Activated CD4-positive, alpha-beta memory T cell treated with anti-CD3 and anti-CD28 coated beads for 36 hours (primary cell): ENCODE measurements around the gene STK16. TPM values are rescaled to one million over a fixed set of nuclear protein-coding genes. Genes with fewer than 3 reads are reported as not detected.
"Not testable (repeated sequence)": the region's sequence is repeated elsewhere in the genome, so short reads cannot be mapped to it uniquely, and the experiment has no call there.

ENCODE experiments used
- CTCF ChIA-PET: fragments of 350-600 bp; sonication (Branson Sonifier 250); formaldehyde crosslinking; loops from one replicate; lab custom pipeline; 2021; ENCODE audit warnings: antibody characterized with exemption, inconsistent platforms; lab: Charles Lee
- POLR2A ChIA-PET: fragments of 350-600 bp; sonication (Branson Sonifier 250); formaldehyde crosslinking; loops from one replicate; lab custom pipeline; 2021; ENCODE audit warnings: antibody characterized with exemption; lab: Charles Lee
- DNase-seq: peaks from one replicate; pipeline ENCODE4 v3.0.0-alpha.2; 2020
- H3K27ac Mint-ChIP-seq: one replicate; pipeline ENCODE4 v1.8.0; 2021; ENCODE audit warnings: mixed read lengths
- H3K27me3 Mint-ChIP-seq: one replicate; pipeline ENCODE4 v1.8.0; 2021; ENCODE audit warnings: mixed read lengths
- H3K36me3 Mint-ChIP-seq: one replicate; pipeline ENCODE4 v1.8.0; 2021; ENCODE audit warnings: mixed read lengths
- H3K4me1 Mint-ChIP-seq: one replicate; pipeline ENCODE4 v1.8.0; 2021; ENCODE audit warnings: low read depth, mixed read lengths
- H3K4me3 Mint-ChIP-seq: one replicate; pipeline ENCODE4 v1.8.0; 2021; ENCODE audit warnings: mild to moderate bottlenecking, mixed read lengths
- H3K9me3 Mint-ChIP-seq: one replicate; pipeline ENCODE4 v1.8.0; 2021; ENCODE audit warnings: mixed read lengths
- intact Hi-C: fragments of 100-400 bp; cut with micrococcal nuclease; formaldehyde crosslinking; loops from one replicate; pipeline ENCODE4 v1.15.1; 2023
- total RNA-seq, 2 experiments: library from RNA; stranded (reverse); gene quantifications; one replicate each; pipeline ENCODE4 v1.2.3, GENCODE V29; 2021

STK16 gene
- total RNA-seq, 2 experiments from 2014 or later = 37.1 to 37.8 TPM

DNA sequence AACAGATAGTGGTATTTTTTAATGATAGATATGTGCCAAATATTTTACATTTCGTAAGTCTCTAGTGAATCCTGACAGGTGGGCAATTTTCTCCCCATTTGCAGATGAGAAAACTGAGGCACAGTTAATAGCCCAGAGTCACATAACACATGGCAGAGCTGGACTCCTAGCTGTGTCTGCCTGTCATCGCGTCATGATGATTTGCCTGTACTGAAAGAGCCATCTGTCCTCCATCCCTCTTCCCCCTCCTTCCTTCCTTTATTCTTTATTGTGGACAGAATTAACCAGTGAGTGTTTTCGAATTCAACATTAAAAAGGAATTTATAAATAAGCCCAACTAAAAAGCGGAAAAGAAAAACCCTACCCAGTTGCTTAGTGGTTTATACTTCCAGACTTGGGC, 37.1 kb downstream of the STK16 start:
- Mint-ChIP-seq H3K4me1 (peaks cover 40% of the 10 kb centered on the region), H3K27me3 (no peaks in the 10 kb centered on the region), H3K36me3 (peaks cover 27% of the 10 kb centered on the region), H3K4me3 (no peak overlapping the region), H3K27ac (no peak overlapping the region), H3K9me3 (no peaks in the 10 kb centered on the region)
- DNase-seq = no peak
- intact Hi-C loops = no loop called here
- ChIA-PET CTCF (interaction anchor here (0.9 to 14.1 kb wide), 2 partner anchors 11 to 16 kb away, joined by 4 to 252 read pairs; no protein-coding TSS in a partner anchor), POLR2A (interaction anchor here (0.9 to 6.5 kb wide), 4 partner anchors 12 to 53 kb away, joined by 3 to 85 read pairs (median 10); partner anchors contain the start of genes ANKZF1, ATG9A, TUBA4A and TUBA4B)

DNA sequence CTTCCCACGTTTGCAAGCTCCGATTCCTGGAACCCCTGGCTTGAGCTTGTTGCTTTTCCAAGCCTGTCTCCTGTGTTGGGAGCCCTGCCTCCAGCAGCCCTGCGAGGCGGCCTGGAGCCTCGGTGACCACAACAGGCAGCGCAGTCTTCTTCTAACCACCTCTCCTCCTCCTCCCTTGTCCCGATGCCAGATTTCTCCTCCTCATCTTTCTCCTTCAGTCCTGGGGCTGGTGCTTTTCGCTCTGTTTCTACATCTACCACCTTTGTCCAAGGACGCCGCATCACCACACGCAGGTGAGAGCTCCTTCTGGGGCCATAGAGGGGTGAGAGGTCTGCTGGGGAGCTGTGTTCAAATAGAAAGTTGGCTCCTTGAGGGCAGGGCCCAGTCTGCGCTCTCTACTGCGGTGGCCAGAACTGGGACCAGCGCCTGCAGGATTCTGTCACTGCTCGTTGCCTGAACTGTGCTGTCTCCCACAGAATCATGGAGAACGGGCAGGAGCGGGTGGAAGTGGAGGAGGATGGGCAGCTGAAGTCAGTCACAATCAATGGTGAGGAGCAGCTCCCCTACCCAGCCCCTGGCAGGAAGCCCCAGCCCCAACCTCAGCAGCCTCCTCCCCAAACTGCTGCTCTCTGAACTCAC, 37.8 kb downstream of the STK16 start:
- Mint-ChIP-seq H3K4me3 (no peak overlapping the region), H3K27ac (no peak overlapping the region), H3K27me3 (no peaks in the 10 kb centered on the region), H3K4me1 (peaks cover 33% of the 10 kb centered on the region), H3K36me3 (peaks cover 27% of the 10 kb centered on the region), H3K9me3 (no peaks in the 10 kb centered on the region)
- POLR2A ChIA-PET = interaction anchor here (4.0 to 6.5 kb wide), 2 partner anchors 11 to 30 kb away, joined by 13 to 85 read pairs; partner anchors contain the start of genes TUBA4A and TUBA4B
- intact Hi-C loops = no loop called here
- no peak for DNase-seq
- CTCF ChIA-PET = interaction anchor here (0.9 to 14.1 kb wide), 3 partner anchors 10 to 16 kb away, joined by 3 to 252 read pairs (median 4); no protein-coding TSS in a partner anchor

DNA sequence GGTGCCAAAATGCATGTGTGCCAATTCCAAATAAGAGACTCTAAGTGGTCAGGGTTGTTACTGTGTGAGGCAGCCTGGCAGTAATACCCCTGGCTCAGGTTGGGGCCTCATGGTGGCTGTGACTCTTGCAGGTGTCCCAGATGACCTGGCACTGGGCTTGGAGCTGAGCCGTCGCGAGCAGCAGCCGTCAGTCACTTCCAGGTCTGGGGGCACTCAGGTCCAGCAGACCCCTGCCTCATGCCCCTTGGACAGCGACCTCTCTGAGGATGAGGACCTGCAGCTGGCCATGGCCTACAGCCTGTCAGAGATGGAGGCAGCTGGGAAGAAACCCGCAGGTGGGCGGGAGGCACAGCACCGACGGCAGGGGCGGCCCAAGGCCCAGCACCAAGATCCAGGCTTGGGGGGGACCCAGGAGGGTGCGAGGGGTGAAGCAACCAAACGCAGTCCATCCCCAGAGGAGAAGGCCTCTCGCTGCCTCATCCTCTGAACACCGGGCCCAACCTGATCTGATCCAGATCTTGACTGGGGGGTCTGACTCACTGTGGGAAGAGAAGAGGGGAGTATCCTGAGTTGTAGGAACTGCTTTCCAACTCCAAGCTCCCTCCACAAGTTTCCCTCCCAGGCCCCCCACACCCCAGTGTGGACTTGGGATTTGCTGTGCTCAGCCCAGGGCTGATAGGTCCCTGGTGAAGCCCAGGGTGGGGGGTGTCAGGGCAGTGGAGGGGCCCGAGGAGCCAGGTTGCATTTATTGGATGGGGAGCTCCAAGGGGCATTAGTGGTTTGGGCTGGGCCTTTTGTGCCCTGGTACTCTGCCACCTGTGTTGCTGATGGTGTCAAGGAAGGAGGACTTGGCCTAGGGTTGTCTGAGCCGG, 39.5 kb downstream of the STK16 start:
- Mint-ChIP-seq H3K36me3 (peaks cover 27% of the 10 kb centered on the region), H3K27me3 (no peaks in the 10 kb centered on the region), H3K27ac (no peak overlapping the region), H3K4me1 (peaks cover 23% of the 10 kb centered on the region), H3K4me3 (no peak overlapping the region), H3K9me3 (no peaks in the 10 kb centered on the region)
- POLR2A ChIA-PET = interaction anchor here (4.0 kb wide), 1 partner anchor 10 kb away, joined by 13 read pairs; no protein-coding TSS in a partner anchor
- intact Hi-C loops = no loop called here
- no peak for DNase-seq
- CTCF ChIA-PET = interaction anchor here (1.2 to 14.1 kb wide), 2 partner anchors 9 to 14 kb away, joined by 3 to 252 read pairs; no protein-coding TSS in a partner anchor

DNA sequence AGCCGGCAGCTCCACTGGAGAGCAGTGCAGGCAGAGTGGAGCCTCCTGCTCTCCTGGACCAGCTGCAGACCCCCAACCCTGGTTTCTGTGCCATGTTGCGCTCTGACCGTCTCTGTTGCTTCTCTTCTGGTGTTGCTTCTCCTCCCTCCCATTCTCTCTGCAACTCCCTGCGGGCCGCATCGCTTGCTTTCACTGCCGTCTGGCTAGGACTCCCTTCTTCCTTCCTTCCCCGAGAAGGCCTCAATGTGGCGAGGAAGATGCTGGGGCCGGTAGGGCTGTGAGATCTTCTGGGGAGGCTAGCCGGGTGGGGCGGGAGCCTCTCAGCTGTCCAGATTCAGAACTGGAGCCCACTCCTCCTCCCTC, 40.1 kb downstream of the STK16 start:
- intact Hi-C loops = no loop called here
- Mint-ChIP-seq H3K27me3 (no peaks in the 10 kb centered on the region), H3K36me3 (peaks cover 27% of the 10 kb centered on the region), H3K9me3 (no peaks in the 10 kb centered on the region), H3K27ac (no peak overlapping the region), H3K4me3 (no peak overlapping the region), H3K4me1 (peaks cover 17% of the 10 kb centered on the region)
- ChIA-PET POLR2A (interaction anchor here (4.0 kb wide), 1 partner anchor 9 kb away, joined by 13 read pairs; no protein-coding TSS in a partner anchor), CTCF (interaction anchor here (14.1 kb wide), 1 partner anchor 8 kb away, joined by 252 read pairs; no protein-coding TSS in a partner anchor)
- DNase-seq = no peak

DNA sequence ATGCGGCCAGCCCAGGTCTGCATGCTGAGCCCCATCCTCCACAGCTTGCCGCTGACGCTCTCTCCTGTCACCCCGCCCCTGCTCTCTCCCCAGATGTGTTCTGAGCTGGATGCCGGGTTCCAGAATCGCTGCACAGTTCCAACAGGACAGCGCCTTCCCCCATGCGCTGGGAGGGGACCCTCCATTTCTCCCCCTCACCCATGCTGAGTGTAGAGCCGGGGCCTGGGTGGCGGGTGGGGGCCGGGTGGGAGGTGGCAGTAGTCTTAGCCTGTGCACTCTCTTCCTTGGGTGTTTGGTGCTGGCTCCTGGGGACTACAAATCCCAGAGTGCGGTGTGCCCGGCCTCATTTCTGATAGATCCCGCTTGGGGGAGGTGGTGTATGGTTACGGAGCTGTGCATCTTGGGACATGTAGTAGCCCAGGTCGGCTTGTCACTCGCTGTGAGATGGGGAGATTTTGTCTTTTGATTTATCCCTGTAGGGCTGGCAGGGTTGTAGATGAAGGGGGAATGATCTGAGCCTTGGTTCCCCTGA, 40.7 kb downstream of the STK16 start:
- Mint-ChIP-seq H3K27ac (no peak overlapping the region), H3K36me3 (peaks cover 25% of the 10 kb centered on the region), H3K27me3 (no peaks in the 10 kb centered on the region), H3K9me3 (no peaks in the 10 kb centered on the region), H3K4me1 (peaks cover 11% of the 10 kb centered on the region), H3K4me3 (no peak overlapping the region)
- DNase-seq = no peak
- ChIA-PET CTCF (interaction anchor here (14.1 kb wide), 1 partner anchor 7 kb away, joined by 252 read pairs; no protein-coding TSS in a partner anchor), POLR2A (interaction anchor here (4.0 kb wide), 1 partner anchor 8 kb away, joined by 13 read pairs; no protein-coding TSS in a partner anchor)
- intact Hi-C loops = no loop called here

DNA sequence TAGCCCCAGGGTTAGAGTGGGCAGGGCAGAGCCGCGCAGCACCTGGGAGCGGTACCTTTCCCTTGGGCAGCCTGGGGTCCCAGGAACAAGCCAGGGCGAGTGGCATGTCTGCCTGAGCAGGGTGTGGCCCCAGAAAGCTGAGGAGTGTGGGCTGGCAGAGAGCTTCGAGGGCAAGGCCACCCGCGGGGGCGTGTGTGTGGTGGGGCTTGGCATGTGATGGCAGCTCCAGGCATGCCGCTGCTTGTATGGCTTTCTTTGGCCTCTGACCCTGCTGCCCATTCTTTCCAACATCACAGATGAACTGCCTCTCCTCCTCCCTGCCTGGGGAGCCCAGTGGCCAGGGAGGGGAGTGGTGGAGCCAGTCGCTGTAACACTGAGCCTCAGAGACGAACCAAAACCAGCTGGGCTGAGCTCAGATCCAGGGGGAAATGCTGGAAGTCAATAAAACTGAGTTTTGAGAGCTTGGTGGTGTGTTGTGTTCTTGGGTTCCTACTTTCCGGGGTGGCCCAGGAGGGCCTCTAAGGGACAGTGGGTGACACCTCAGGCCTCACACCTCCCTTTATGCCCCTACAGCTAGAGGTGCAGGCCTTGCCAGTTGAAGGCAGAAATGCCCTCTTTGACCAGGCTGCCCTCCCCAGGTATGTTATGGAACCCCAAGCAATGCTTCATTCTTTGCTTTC, 41.3 kb downstream of the STK16 start:
- Mint-ChIP-seq H3K9me3 (no peaks in the 10 kb centered on the region), H3K4me1 (peaks cover 4% of the 10 kb centered on the region), H3K36me3 (peaks cover 19% of the 10 kb centered on the region), H3K4me3 (no peak overlapping the region), H3K27ac (no peak overlapping the region), H3K27me3 (no peaks in the 10 kb centered on the region)
- intact Hi-C loops = no loop called here
- POLR2A ChIA-PET = interaction anchor here (4.0 kb wide), 1 partner anchor 8 kb away, joined by 13 read pairs; no protein-coding TSS in a partner anchor
- no peak for DNase-seq
- CTCF ChIA-PET = interaction anchor here (0.7 to 14.1 kb wide), 3 partner anchors 7 to 295 kb away, joined by 3 to 252 read pairs (median 4); no protein-coding TSS in a partner anchor

DNA sequence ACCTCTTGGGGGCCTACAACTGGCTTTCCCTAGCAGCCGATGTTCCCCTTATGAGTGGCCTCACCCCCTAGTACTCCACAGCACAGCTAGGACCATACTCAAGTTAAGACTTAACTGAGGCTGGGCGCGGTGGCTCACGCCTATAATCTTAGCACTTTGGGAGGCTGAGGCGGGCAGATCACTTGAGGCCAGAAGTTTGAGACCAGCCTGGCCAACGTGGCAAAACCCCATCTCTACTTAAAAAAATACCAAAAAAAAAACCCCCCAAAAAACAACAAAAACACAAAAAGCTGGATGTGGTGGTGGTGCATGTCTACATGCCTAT, 41.8 kb downstream of the STK16 start:
- H3K4me1 Mint-ChIP-seq, H3K9me3 Mint-ChIP-seq, H3K27me3 Mint-ChIP-seq, H3K27ac Mint-ChIP-seq, DNase-seq, H3K4me3 Mint-ChIP-seq, POLR2A ChIA-PET, intact Hi-C loops: not testable (repeated sequence)
- peaks cover 18% of the 10 kb centered on the region for H3K36me3 Mint-ChIP-seq
- CTCF ChIA-PET = interaction anchor here (0.7 to 14.1 kb wide), 3 partner anchors 6 to 295 kb away, joined by 3 to 252 read pairs (median 4); no protein-coding TSS in a partner anchor

DNA sequence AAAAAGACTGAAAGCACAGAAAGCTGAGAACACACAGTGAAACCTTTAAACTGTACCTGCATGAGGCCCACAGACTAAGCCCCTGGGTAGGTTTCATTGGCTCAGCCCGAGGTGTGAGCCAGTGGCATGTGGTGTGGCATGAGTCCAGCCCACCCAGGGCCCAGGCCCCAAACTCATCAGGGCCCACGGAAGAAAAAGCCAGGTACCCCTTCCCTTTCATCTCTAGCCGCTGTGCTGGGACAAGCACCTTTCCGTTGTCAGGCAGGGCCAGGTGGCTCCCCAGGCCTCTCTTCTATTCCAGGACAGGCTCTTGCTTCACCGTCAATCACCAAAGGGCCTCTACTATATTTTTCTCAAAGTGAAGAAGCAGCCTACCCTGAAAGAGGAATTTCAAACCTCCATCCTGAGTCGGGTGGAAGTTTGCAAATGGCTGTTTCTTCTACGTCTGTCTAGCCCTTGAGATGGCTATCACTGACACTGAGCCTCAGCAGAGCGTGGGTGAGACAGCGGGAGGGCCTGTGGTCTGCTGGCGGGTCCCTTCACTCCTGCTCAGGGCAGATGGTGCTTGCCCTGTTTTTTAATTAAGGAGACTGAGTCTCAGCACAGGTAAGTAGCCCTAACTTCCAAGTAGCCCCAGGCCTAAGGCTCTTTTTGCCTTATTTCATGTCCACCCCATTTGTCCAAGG, 42.4 kb downstream of the STK16 start:
- intact Hi-C loops = no loop called here
- ChIA-PET CTCF (interaction anchor here (1.0 kb wide), 1 partner anchor 215 kb away, joined by 4 read pairs; no protein-coding TSS in a partner anchor), POLR2A (no interaction called here)
- peaks cover 4% of the 10 kb centered on the region for H3K4me1 Mint-ChIP-seq
- H3K9me3 Mint-ChIP-seq = no peaks in the 10 kb centered on the region
- peaks cover 14% of the 10 kb centered on the region for H3K36me3 Mint-ChIP-seq
- H3K27ac Mint-ChIP-seq = peak overlapping the region; percentile 3
- no peak for DNase-seq
- H3K27me3 Mint-ChIP-seq = no peaks in the 10 kb centered on the region
- no peak overlapping the region for H3K4me3 Mint-ChIP-seq

DNA sequence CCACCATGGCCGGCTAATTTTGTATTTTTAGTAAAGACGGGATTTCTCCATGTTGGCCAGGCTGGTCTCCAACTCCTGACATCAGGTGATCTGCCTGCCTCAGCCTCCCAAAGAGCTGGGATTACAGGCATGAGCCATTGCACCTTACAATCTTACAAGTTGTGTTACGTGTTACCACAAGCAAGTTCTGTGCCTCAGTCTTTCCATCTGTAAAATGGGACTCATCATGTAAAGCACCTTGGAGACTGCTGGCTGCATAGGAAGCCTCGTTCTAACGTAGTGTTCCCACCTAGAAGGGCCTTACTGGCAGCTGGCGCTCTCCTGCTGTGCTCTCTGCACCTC, 43.9 kb downstream of the STK16 start:
- intact Hi-C loops = no loop called here
- CTCF ChIA-PET = interaction anchor here (0.6 kb wide), 1 partner anchor 59 kb away, joined by 3 read pairs; the partner anchor contains the start of gene ANKZF1
- POLR2A ChIA-PET = no interaction called here
- Mint-ChIP-seq H3K36me3 (peaks cover 3% of the 10 kb centered on the region), H3K4me3 (no peak overlapping the region), H3K4me1 (peaks cover under 1% of the 10 kb centered on the region), H3K27ac (no peak overlapping the region), H3K9me3 (no peaks in the 10 kb centered on the region), H3K27me3 (no peaks in the 10 kb centered on the region)
- no peak for DNase-seq

DNA sequence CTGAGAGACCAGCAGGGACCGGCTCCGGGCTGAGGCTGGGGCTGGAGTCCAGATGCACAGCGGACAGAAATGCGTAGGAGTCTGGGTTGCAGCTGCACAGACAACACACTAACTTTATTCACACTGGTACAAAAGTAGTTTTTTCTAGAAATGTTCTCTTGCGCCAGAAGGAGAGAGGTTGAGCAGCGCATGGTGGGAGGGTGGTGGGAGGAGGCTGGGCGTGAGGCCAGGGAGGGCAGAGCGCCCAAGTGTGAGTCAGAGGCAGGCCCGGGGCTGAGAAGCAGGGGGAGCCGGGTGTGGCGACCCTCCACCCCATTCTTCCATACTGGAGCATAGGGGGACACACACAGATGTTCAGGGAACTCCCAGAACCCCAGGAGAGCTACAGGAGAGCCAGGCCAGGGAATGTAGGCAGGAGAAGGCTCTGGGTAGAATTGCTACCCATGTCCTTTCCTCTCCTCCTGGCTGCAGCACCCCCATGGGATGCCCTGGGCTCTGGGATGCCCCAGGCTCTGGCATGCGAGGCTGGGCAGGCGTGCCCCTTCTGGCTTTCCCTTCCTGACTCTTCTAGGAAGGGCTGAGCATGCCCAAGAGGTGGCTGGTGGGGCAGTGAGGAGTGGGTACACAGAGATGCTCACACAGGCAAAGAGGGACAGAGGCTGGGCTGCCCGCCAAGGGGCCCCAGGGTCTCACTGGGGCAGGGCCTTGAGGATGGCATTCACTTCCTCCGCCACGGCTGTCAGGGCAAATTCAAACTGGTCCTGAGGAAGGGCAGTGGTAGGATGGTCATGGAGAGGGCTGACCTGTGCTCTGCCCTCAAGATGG, 44.5 kb downstream of the STK16 start:
- H3K36me3 Mint-ChIP-seq = peaks cover 3% of the 10 kb centered on the region
- POLR2A ChIA-PET = interaction anchor here (0.6 kb wide), 1 partner anchor 113 kb away, joined by 3 read pairs; the partner anchor contains the start of gene CNPPD1

More for the DNA sequence above, 44.5 kb downstream of the STK16 start:
- H3K4me3 Mint-ChIP-seq = no peak overlapping the region
- no peaks in the 10 kb centered on the region for H3K27me3 Mint-ChIP-seq
- H3K27ac Mint-ChIP-seq = no peak overlapping the region
- CTCF ChIA-PET = interaction anchor here (0.6 to 7.0 kb wide), 4 partner anchors 10 to 60 kb away, joined by 3 to 252 read pairs (median 46); partner anchors contain the start of genes ANKZF1, ATG9A, DNAJB2 and TUBA4A
- peaks cover 3% of the 10 kb centered on the region for H3K4me1 Mint-ChIP-seq
- no peaks in the 10 kb centered on the region for H3K9me3 Mint-ChIP-seq
- intact Hi-C loops = no loop called here
- DNase-seq = no peak
